Measurements from ENCODE around the gene LRRC63. TPM values are rescaled to one million over a fixed set of nuclear protein-coding genes. Genes with fewer than 3 reads are reported as not detected.

The LRRC63 gene
- total and polyA plus RNA-seq, 8 donors, result 0.10 to 0.65 (median 0.35) TPM

- Histone ChIP-seq H3K27ac (peak overlapping the region in 1 of 2 donors; percentile 81), H3K27me3 (no peaks in the 10 kb centered on the region), H3K9me3 (no peaks in the 10 kb centered on the region), H3K4me3 (no peak overlapping the region), H3K4me1 (peaks cover 0 to 40% of the 10 kb centered on the region in 2 donors), H3K36me3 (no peaks in the 10 kb centered on the region)
- no peak for TF ChIP-seq CTCF (IDR thresholded peaks at IDR 0.05)
- intact Hi-C loops (cut with DNase I), result no loop called here
- no peak for DNase-seq
- no peak for ATAC-seq
These were observed 107.3 kb downstream of the LRRC63 start for GRCh38 chr13:46318986-46319385.

- no peaks in the 10 kb centered on the region for H3K27me3 ChIP-seq
- no peak overlapping the region for H3K4me3 ChIP-seq
- ATAC-seq (peak; percentile 29), DNase-seq (no peak)
- no peaks in the 10 kb centered on the region for H3K9me3 ChIP-seq
- TF ChIP-seq CTCF (IDR thresholded peaks at IDR 0.05), result no peak
- no peaks in the 10 kb centered on the region for H3K36me3 ChIP-seq
- H3K27ac ChIP-seq, result peak overlapping the region in 1 of 2 donors; percentile 81
- intact Hi-C loops (cut with DNase I), result no loop called here
- H3K4me1 ChIP-seq, result peaks cover 0 to 38% of the 10 kb centered on the region in 2 donors
These were observed 108.7 kb downstream of the LRRC63 start for GRCh38 chr13:46320406-46320805.

GRCh38 chr13:46320821-46321220 lies 109.1 kb downstream of the LRRC63 start:
- DNase-seq, result no peak
- H3K9me3 ChIP-seq, result no peaks in the 10 kb centered on the region
- H3K4me1 ChIP-seq, result peaks cover 0 to 38% of the 10 kb centered on the region in 2 donors
- intact Hi-C loops (cut with DNase I), result no loop called here
- no peaks in the 10 kb centered on the region for H3K36me3 ChIP-seq
- H3K4me3 ChIP-seq, result no peak overlapping the region
- no peaks in the 10 kb centered on the region for H3K27me3 ChIP-seq
- no peak for ATAC-seq
- TF ChIP-seq CTCF (IDR thresholded peaks at IDR 0.05), result no peak
- peak overlapping the region in 1 of 2 donors; percentile 81 for H3K27ac ChIP-seq

- DNase-seq (peak in 3 of 4 donors; percentile 43 to 67 (median 57)), ATAC-seq (peak; percentile 89)
- peak; percentile 63 to 74 for TF ChIP-seq CTCF (IDR thresholded peaks at IDR 0.05)
- peaks cover 0 to 34% of the 10 kb centered on the region in 2 donors for H3K4me1 ChIP-seq
- no peak overlapping the region for H3K4me3 ChIP-seq
- intact Hi-C loops (cut with DNase I), result no loop called here
- no peaks in the 10 kb centered on the region for H3K9me3 ChIP-seq
- no peaks in the 10 kb centered on the region for H3K27me3 ChIP-seq
- H3K27ac ChIP-seq, result peak overlapping the region in 1 of 2 donors; percentile 81
- H3K36me3 ChIP-seq, result no peaks in the 10 kb centered on the region
These were observed 109.9 kb downstream of the LRRC63 start for GRCh38 chr13:46321494-46322225.

- Histone ChIP-seq H3K36me3 (no peaks in the 10 kb centered on the region), H3K9me3 (no peaks in the 10 kb centered on the region), H3K27ac (no peak overlapping the region), H3K4me1 (peaks cover 0 to 17% of the 10 kb centered on the region in 2 donors), H3K27me3 (no peaks in the 10 kb centered on the region), H3K4me3 (no peak overlapping the region)
- ATAC-seq, result no peak
- no peak for TF ChIP-seq CTCF (IDR thresholded peaks at IDR 0.05)
- DNase-seq, result no peak
- intact Hi-C loops (cut with DNase I), result no loop called here
These were observed 113.2 kb downstream of the LRRC63 start for GRCh38 chr13:46324976-46325375.

Other genes starting within 250 kb of the LRRC63 start
- 10 to 100 TPM; 40.6 to 41.4 TPM for gene ZC3H13, start 159.2 kb upstream of the LRRC63 start, total RNA-seq
- 10 to 100 TPM; 54.4 to 72.7 (median 64.9) TPM for gene ZC3H13, start 159.2 kb upstream of the LRRC63 start, polyA plus RNA-seq (ENCODE audit: insufficient read length in 6 of 6)
- gene CPB2, start 106.9 kb upstream of the LRRC63 start, total RNA-seq, result 10 to 100 TPM in 1 of 2 donors, 1 to 10 TPM in 1; 5.1 to 18.4 TPM
- under 1 TPM; 0.17 to 0.49 (median 0.29) TPM for gene CPB2, start 106.9 kb upstream of the LRRC63 start, polyA plus RNA-seq (ENCODE audit: insufficient read length in 6 of 6)
- gene LCP1, start 29.8 kb upstream of the LRRC63 start, total RNA-seq, result 100 to 1,000 TPM; 119 to 401 TPM
- 10 to 100 TPM; 13.5 to 22.6 (median 18.8) TPM for gene LCP1, start 29.8 kb upstream of the LRRC63 start, polyA plus RNA-seq (ENCODE audit: insufficient read length in 6 of 6)
- gene RUBCNL, start 175.3 kb downstream of the LRRC63 start, total RNA-seq, result 1 to 10 TPM; 1.9 to 6.6 TPM
- gene RUBCNL, start 175.3 kb downstream of the LRRC63 start, polyA plus RNA-seq (ENCODE audit: insufficient read length in 6 of 6), result 1 to 10 TPM; 1.8 to 2.9 (median 2.4) TPM